GM23248 (cell line): Measurements from ENCODE around the gene GSG1L. TPM values are rescaled to one million over a fixed set of nuclear protein-coding genes. Genes with fewer than 3 reads are reported as not detected.

Source experiments
- DNase-seq: peaks from one replicate; pipeline ENCODE4 v3.0.0-alpha.2; 2015
- H2AFZ ChIP-seq: fragments of 200-600 bp; sonication (generic); 2 replicates; pipeline ENCODE4 v1.6.1; 2016; ENCODE audit warnings: antibody characterized with exemption
- H3F3A ChIP-seq: fragments of 200-600 bp; sonication (generic); 2 replicates; pipeline ENCODE4 v1.6.1; 2016; ENCODE audit warnings: mild to moderate bottlenecking, antibody characterized with exemption, mixed run types; ENCODE audit not compliant: insufficient read depth
- H3K27ac ChIP-seq: fragments of 200-600 bp; sonication (generic); 2 replicates; pipeline ENCODE4 v1.5.1; 2016; ENCODE audit warnings: mild to moderate bottlenecking
- H3K27me3 ChIP-seq: fragments of 200-600 bp; sonication (generic); replicated peaks from 2 replicates; pipeline ENCODE4 v1.6.1; 2016; ENCODE audit warnings: mild to moderate bottlenecking; ENCODE audit not compliant: insufficient read depth
- H3K36me3 ChIP-seq: fragments of 200-600 bp; sonication (generic); 2 replicates; pipeline ENCODE4 v1.6.1; 2016; ENCODE audit warnings: low read depth, mild to moderate bottlenecking
- H3K4me1 ChIP-seq: fragments of 200-600 bp; sonication (generic); 2 replicates; pipeline ENCODE4 v1.6.1; 2016; ENCODE audit warnings: mild to moderate bottlenecking; ENCODE audit not compliant: insufficient read depth
- H3K4me2 ChIP-seq: fragments of 200-600 bp; sonication (generic); one replicate; pipeline ENCODE4 v1.6.1; 2016; ENCODE audit warnings: mild to moderate bottlenecking; ENCODE audit not compliant: unreplicated experiment
- H3K4me3 ChIP-seq: fragments of 200-600 bp; sonication (generic); 2 replicates; pipeline ENCODE4 v1.5.1; 2016; ENCODE audit warnings: mild to moderate bottlenecking
- H3K79me2 ChIP-seq: fragments of 200-600 bp; sonication (generic); 2 replicates; pipeline ENCODE4 v1.6.1; 2016; ENCODE audit warnings: mild to moderate bottlenecking; ENCODE audit not compliant: insufficient read depth
- H3K9ac ChIP-seq: fragments of 200-600 bp; sonication (generic); 2 replicates; pipeline ENCODE4 v1.6.1; 2016; ENCODE audit warnings: mild to moderate bottlenecking
- H3K9me2 ChIP-seq: fragments of 200-600 bp; sonication (generic); 2 replicates; pipeline ENCODE4 v1.6.1; 2016; ENCODE audit warnings: mixed run types, mild to moderate bottlenecking, moderate library complexity; ENCODE audit not compliant: insufficient read depth
- H3K9me3 ChIP-seq: fragments of 200-600 bp; sonication (generic); one replicate; pipeline ENCODE4 v1.6.1; 2017; ENCODE audit warnings: low read depth
- H4K20me1 ChIP-seq: fragments of 200-600 bp; sonication (generic); 2 replicates; pipeline ENCODE4 v1.6.0; 2016; ENCODE audit not compliant: insufficient read depth
- EZH2 ChIP-seq: fragments of 200-600 bp; sonication (generic); IDR thresholded peaks from 2 replicates; pipeline ENCODE4 v1.6.1; 2018; ENCODE audit warnings: antibody characterized with exemption, mild to moderate bottlenecking; ENCODE audit not compliant: insufficient read depth, poor library complexity, severe bottlenecking
- EZH2phosphoT487 ChIP-seq: fragments of 200-600 bp; sonication (generic); IDR thresholded peaks from 2 replicates; pipeline ENCODE4 v1.6.1; 2018; ENCODE audit warnings: antibody characterized with exemption, moderate library complexity, mild to moderate bottlenecking, low read depth; ENCODE audit not compliant: insufficient read depth
- WGBS, 2 experiments: methylation state at CpG; one replicate each; pipeline ENCODE4 v1.1.6; 2015 to 2017; ENCODE audit warnings: low lambda C conversion rate in 2 of 2, low coverage in 1 of 2; ENCODE audit errors: missing lambda C conversion rate in 2 of 2; 5-methylcytosine and 5-hydroxymethylcytosine counted together
- in situ Hi-C: fragments of 300-500 bp; cut with MboI; formaldehyde crosslinking; loops from 2 replicates; pipeline ENCODE4 v1.15.0; 2020
- polyA plus RNA-seq: library from polyadenylated mRNA; unstranded; fragments of >200 nt; fragmentation: Nextera tagmentation; extraction: Ambion mirVana; gene quantifications from 2 replicates; pipeline ENCODE4 v1.2.1, GENCODE V29; 2016
- total RNA-seq: library from RNA; depleted of rRNA; stranded (reverse); fragments of >200 nt; shearing (Covaris generic); gene quantifications from 2 replicates; pipeline ENCODE4 v1.2.3, GENCODE V29; 2014

The GSG1L gene
- total and polyA plus RNA-seq, 2 experiments from 2014 or later = not detected

- Histone ChIP-seq H3F3A (no peaks in the 10 kb centered on the region), H3K9me3 (no peaks in the 10 kb centered on the region), H3K9ac (no peak overlapping the region), H2AFZ (no peak overlapping the region), H3K79me2 (no peaks in the 10 kb centered on the region), H3K9me2 (no peaks in the 10 kb centered on the region), H3K4me3 (no peak overlapping the region), H3K36me3 (no peaks in the 10 kb centered on the region), H3K4me2 (no peak overlapping the region), H4K20me1 (no peaks in the 10 kb centered on the region), H3K27me3 (peaks cover 7% of the 10 kb centered on the region; the same call in 1 of the 2 replicates), H3K27ac (no peak overlapping the region), H3K4me1 (no peaks in the 10 kb centered on the region)
- 27 to 39% methylated on average over 7 of the region's 7 CpGs for WGBS, 2 experiments
- no peak for TF ChIP-seq EZH2phosphoT487
- no peak for TF ChIP-seq EZH2
- DNase-seq = no peak
- in situ Hi-C loops = no loop called here
Measured at GRCh38 chr16:27935076-27935475, 128.4 kb downstream of the GSG1L start.

- H3K9ac ChIP-seq = no peak overlapping the region
- H3K9me2 ChIP-seq = no peaks in the 10 kb centered on the region
- H3K4me3 ChIP-seq = no peak overlapping the region
- H3K36me3 ChIP-seq = no peaks in the 10 kb centered on the region
- peaks cover 7% of the 10 kb centered on the region; the same call in 1 of the 2 replicates for H3K27me3 ChIP-seq
- no peak overlapping the region for H3K4me2 ChIP-seq
- no peak overlapping the region for H2AFZ ChIP-seq
- no peak for TF ChIP-seq EZH2phosphoT487
- no peak for TF ChIP-seq EZH2
- H3K9me3 ChIP-seq = no peaks in the 10 kb centered on the region
- 24 to 35% methylated on average over 3 of the region's 3 CpGs for WGBS, 2 experiments
- H4K20me1 ChIP-seq = no peaks in the 10 kb centered on the region
- no peaks in the 10 kb centered on the region for H3F3A ChIP-seq
- no peaks in the 10 kb centered on the region for H3K79me2 ChIP-seq
- no peak for DNase-seq
- H3K27ac ChIP-seq = no peak overlapping the region
- no peaks in the 10 kb centered on the region for H3K4me1 ChIP-seq
- in situ Hi-C loops = no loop called here
Measured at GRCh38 chr16:27932542-27933135, 130.9 kb downstream of the GSG1L start.

- no peaks in the 10 kb centered on the region for H3K36me3 ChIP-seq
- no peak overlapping the region for H3K9ac ChIP-seq
- no peaks in the 10 kb centered on the region for H3K4me1 ChIP-seq
- H3K4me3 ChIP-seq = no peak overlapping the region
- H2AFZ ChIP-seq = no peak overlapping the region
- 38 to 44% methylated on average over 3 of the region's 3 CpGs for WGBS, 2 experiments
- no peaks in the 10 kb centered on the region for H3K9me2 ChIP-seq
- H3K79me2 ChIP-seq = no peaks in the 10 kb centered on the region
- H3K27me3 ChIP-seq = no peaks in the 10 kb centered on the region
- TF ChIP-seq EZH2phosphoT487 = no peak
- TF ChIP-seq EZH2 = no peak
- no peak overlapping the region for H3K4me2 ChIP-seq
- H3K27ac ChIP-seq = no peak overlapping the region
- H3F3A ChIP-seq = no peaks in the 10 kb centered on the region
- in situ Hi-C loops = no loop called here
- no peak for DNase-seq
- H4K20me1 ChIP-seq = no peaks in the 10 kb centered on the region
- no peaks in the 10 kb centered on the region for H3K9me3 ChIP-seq
Measured at GRCh38 chr16:27929818-27930217, 133.7 kb downstream of the GSG1L start.

- Histone ChIP-seq H2AFZ (no peak overlapping the region), H3K9me3 (no peaks in the 10 kb centered on the region), H3K36me3 (no peaks in the 10 kb centered on the region), H3K27me3 (no peaks in the 10 kb centered on the region), H3K4me2 (no peak overlapping the region), H3K4me1 (no peaks in the 10 kb centered on the region), H3K79me2 (no peaks in the 10 kb centered on the region), H3K9me2 (no peaks in the 10 kb centered on the region), H3K9ac (no peak overlapping the region), H4K20me1 (no peaks in the 10 kb centered on the region), H3K27ac (no peak overlapping the region), H3K4me3 (no peak overlapping the region), H3F3A (peaks cover 6% of the 10 kb centered on the region; the same call in 1 of the 2 replicates)
- 18 to 26% methylated on average over 6 of the region's 6 CpGs for WGBS, 2 experiments
- TF ChIP-seq EZH2phosphoT487 (no peak), EZH2 (no peak)
- in situ Hi-C loops = no loop called here
- DNase-seq = no peak
Measured at GRCh38 chr16:27928542-27928941, 135.0 kb downstream of the GSG1L start.
